Measurements from ENCODE around the gene KIF21B.

KIF21B gene

DNA sequence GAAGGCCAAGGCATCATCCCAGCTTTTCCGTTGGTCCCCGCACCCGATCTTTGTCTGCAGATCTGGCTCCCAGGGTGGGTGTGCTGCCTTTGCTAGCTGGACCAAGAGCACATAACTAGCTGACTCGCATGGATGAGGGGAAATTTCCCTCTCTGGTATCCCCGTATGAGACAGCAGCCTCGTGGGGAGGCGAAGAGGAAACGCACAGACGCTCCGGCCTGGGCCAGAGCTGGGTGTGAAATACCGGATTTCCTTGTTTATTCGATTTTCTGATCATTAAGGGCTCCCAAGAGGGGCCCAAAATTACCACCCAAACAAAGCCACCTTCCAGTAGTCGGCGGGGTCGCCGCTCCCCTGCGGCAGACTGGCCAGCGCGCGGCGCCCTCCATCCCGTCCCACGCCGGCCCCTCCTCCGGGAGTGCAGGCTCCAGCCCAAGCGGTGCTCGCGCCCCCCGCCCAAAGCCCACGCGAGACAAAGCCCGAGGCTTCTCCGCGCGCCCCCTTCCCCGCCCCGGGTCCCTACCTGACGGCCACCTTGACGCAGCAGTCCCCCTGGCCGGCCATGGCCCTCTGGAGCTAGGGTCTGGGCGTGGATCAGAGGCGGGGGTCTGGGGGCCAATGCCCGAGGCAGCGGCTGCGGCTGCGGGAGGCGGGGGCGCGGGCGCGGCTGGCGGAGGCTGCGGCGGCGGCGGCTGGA is 546 bp downstream of the KIF21B start:
- H3K4me3 ChIP-seq (ENCODE audit: low read length): peak overlapping the region; percentile 86
- H2AFZ ChIP-seq (ENCODE audit: low read depth, low read length): no peak overlapping the region
- H3K36me3 ChIP-seq (replicated peaks; ENCODE audit: low read depth, low read length): peaks cover 4% of the 10 kb centered on the region
- H3K27ac ChIP-seq (ENCODE audit: low read length): peak overlapping the region; percentile 94
- TF ChIP-seq, protein P1, sequence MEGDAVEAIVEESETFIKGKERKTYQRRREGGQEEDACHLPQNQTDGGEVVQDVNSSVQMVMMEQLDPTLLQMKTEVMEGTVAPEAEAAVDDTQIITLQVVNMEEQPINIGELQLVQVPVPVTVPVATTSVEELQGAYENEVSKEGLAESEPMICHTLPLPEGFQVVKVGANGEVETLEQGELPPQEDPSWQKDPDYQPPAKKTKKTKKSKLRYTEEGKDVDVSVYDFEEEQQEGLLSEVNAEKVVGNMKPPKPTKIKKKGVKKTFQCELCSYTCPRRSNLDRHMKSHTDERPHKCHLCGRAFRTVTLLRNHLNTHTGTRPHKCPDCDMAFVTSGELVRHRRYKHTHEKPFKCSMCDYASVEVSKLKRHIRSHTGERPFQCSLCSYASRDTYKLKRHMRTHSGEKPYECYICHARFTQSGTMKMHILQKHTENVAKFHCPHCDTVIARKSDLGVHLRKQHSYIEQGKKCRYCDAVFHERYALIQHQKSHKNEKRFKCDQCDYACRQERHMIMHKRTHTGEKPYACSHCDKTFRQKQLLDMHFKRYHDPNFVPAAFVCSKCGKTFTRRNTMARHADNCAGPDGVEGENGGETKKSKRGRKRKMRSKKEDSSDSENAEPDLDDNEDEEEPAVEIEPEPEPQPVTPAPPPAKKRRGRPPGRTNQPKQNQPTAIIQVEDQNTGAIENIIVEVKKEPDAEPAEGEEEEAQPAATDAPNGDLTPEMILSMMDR (IDR thresholded peaks at IDR 0.05; ENCODE audit: low read depth, low read length): peak; percentile 47
- TF ChIP-seq EZH2phosphoT487 (IDR thresholded peaks at IDR 0.05; ENCODE audit: low read depth): no peak
- H4K20me1 ChIP-seq (ENCODE audit: insufficient read depth, low read length): peaks cover 7% of the 10 kb centered on the region
- peak overlapping the region; percentile 96 for H3K9ac ChIP-seq (ENCODE audit: low read length)
- no peaks in the 10 kb centered on the region for H3K27me3 ChIP-seq (ENCODE audit: low read depth, low read length)
- peak overlapping the region; percentile 99 for H3K4me2 ChIP-seq (ENCODE audit: low read length)
- H3K9me3 ChIP-seq (ENCODE audit: insufficient read depth, low read length): no peaks in the 10 kb centered on the region
- peaks cover 79% of the 10 kb centered on the region for H3K4me1 ChIP-seq (ENCODE audit: low read length)
- peaks cover 59% of the 10 kb centered on the region for H3K79me2 ChIP-seq (ENCODE audit: low read length)

DNA sequence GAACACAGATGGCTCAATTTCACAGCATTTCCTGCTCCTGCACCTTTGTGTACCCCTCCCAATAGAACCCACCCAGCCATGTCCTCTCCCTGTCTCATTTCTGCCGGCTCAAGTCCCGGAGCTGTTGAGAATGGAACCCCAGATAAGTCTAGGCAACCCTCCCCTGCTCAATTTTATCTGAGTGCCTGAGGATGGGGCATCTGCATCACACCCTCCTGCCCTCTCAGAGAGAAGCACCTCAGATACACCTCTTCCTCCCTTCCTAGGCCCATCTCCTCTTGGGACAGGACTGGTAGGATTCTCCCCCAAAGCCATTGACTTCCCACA is 1.1 kb downstream of the KIF21B start:
- Histone ChIP-seq H3K36me3 (replicated peaks; ENCODE audit: low read depth, low read length) (peaks cover 4% of the 10 kb centered on the region), H3K9me3 (ENCODE audit: insufficient read depth, low read length) (no peaks in the 10 kb centered on the region), H4K20me1 (ENCODE audit: insufficient read depth, low read length) (peaks cover 12% of the 10 kb centered on the region), H3K9ac (ENCODE audit: low read length) (peak overlapping the region; percentile 96), H3K4me3 (ENCODE audit: low read length) (peak overlapping the region; percentile 86), H3K4me1 (ENCODE audit: low read length) (peaks cover 84% of the 10 kb centered on the region), H3K27ac (ENCODE audit: low read length) (peak overlapping the region; percentile 94), H3K4me2 (ENCODE audit: low read length) (peak overlapping the region; percentile 99), H3K27me3 (ENCODE audit: low read depth, low read length) (no peaks in the 10 kb centered on the region), H2AFZ (ENCODE audit: low read depth, low read length) (no peak overlapping the region), H3K79me2 (ENCODE audit: low read length) (peaks cover 65% of the 10 kb centered on the region)
- TF ChIP-seq, protein P1 (IDR thresholded peaks at IDR 0.05; ENCODE audit: low read depth, low read length): no peak

- no peaks in the 10 kb centered on the region for H3K27me3 ChIP-seq (ENCODE audit: low read depth, low read length)
- peaks cover 70% of the 10 kb centered on the region for H3K79me2 ChIP-seq (ENCODE audit: low read length)
- peaks cover 6% of the 10 kb centered on the region for H3K36me3 ChIP-seq (replicated peaks; ENCODE audit: low read depth, low read length)
- TF ChIP-seq EZH2phosphoT487 (IDR thresholded peaks at IDR 0.05; ENCODE audit: low read depth): no peak
- TF ChIP-seq, protein P1 (IDR thresholded peaks at IDR 0.05; ENCODE audit: low read depth, low read length): no peak
- peaks cover 85% of the 10 kb centered on the region for H3K4me1 ChIP-seq (ENCODE audit: low read length)
- peaks cover 18% of the 10 kb centered on the region for H4K20me1 ChIP-seq (ENCODE audit: insufficient read depth, low read length)
- H3K9me3 ChIP-seq (ENCODE audit: insufficient read depth, low read length): no peaks in the 10 kb centered on the region
- peak overlapping the region; percentile 99 for H3K4me2 ChIP-seq (ENCODE audit: low read length)
- peak overlapping the region; percentile 96 for H3K9ac ChIP-seq (ENCODE audit: low read length)
- H3K4me3 ChIP-seq (ENCODE audit: low read length): peak overlapping the region; percentile 86
- H2AFZ ChIP-seq (ENCODE audit: low read depth, low read length): no peak overlapping the region
- peak overlapping the region; percentile 94 for H3K27ac ChIP-seq (ENCODE audit: low read length)
Observed at GRCh38 chr1:201021630-201022492, 1.7 kb downstream of the KIF21B start.

Measured in OCI-LY3 (cell line).